Measurements from ENCODE around the gene GPR101. TPM values are rescaled to one million over a fixed set of nuclear protein-coding genes. Genes with fewer than 3 reads are reported as not detected.

Gene GPR101
- total RNA-seq, 2 experiments from 2014 or later = not detected

GRCh38 chrX:137062915-137063617, 29.3 kb upstream of the GPR101 start:
- H3K36me3 Mint-ChIP-seq (ENCODE audit: low read depth) = no peaks in the 10 kb centered on the region
- TF ChIP-seq, protein P1, sequence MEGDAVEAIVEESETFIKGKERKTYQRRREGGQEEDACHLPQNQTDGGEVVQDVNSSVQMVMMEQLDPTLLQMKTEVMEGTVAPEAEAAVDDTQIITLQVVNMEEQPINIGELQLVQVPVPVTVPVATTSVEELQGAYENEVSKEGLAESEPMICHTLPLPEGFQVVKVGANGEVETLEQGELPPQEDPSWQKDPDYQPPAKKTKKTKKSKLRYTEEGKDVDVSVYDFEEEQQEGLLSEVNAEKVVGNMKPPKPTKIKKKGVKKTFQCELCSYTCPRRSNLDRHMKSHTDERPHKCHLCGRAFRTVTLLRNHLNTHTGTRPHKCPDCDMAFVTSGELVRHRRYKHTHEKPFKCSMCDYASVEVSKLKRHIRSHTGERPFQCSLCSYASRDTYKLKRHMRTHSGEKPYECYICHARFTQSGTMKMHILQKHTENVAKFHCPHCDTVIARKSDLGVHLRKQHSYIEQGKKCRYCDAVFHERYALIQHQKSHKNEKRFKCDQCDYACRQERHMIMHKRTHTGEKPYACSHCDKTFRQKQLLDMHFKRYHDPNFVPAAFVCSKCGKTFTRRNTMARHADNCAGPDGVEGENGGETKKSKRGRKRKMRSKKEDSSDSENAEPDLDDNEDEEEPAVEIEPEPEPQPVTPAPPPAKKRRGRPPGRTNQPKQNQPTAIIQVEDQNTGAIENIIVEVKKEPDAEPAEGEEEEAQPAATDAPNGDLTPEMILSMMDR (IDR thresholded peaks at IDR 0.05) = no peak
- CTCF ChIA-PET = no interaction called here
- H3K27ac Mint-ChIP-seq = no peak overlapping the region
- no peak overlapping the region for H3K4me3 Mint-ChIP-seq
- POLR2A ChIA-PET = no interaction called here
- no peaks in the 10 kb centered on the region for H3K9me3 Mint-ChIP-seq
- H3K4me1 Mint-ChIP-seq (ENCODE audit: low read depth) = no peaks in the 10 kb centered on the region
- no peak for DNase-seq
- intact Hi-C loops (cut with micrococcal nuclease) = no loop called here
- H3K27me3 Mint-ChIP-seq = peaks cover 1% of the 10 kb centered on the region
- no peak for ATAC-seq

DNA sequence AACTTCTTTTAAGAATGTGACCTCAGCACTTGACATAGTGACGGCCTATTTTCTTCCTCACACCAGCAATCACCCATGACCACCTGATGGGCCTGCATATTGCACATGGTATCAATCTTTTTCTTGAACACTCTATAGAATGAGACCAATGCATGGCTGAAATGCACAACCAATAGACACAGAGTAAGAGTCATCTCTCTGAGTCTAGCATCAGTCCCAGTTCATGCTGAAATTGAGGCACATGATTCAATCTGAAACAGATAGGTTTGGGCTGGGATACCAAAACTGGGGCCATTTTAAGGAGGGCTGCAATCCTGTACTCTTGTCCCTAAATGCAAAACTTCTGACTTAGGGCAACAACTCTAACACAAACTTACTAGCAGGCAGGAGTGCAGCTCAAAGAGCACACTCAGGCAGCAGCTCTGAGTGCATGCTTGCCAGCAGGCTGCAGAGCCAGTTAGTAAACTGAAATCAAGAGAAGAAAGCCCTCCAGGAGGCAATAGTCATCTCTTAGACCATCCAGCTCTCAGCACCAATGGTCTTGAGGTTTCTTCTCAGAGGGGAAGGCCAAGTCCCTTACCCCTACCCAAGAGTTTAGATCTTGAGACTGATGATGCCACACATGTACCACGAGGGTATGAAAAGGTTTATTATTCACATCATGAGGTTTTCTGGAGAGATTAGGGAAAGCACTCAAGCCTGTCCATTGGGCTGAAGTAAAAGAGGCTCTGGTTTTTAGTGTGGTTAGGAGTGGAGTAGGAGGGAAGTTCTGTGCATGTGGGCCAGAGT, 24.7 kb upstream of the GPR101 start:
- ChIA-PET POLR2A (no interaction called here), CTCF (no interaction called here)
- no peaks in the 10 kb centered on the region for H3K4me1 Mint-ChIP-seq (ENCODE audit: low read depth)
- ATAC-seq (no peak), DNase-seq (no peak)
- no peaks in the 10 kb centered on the region for H3K36me3 Mint-ChIP-seq (ENCODE audit: low read depth)
- H3K9me3 Mint-ChIP-seq = no peaks in the 10 kb centered on the region
- no peak overlapping the region for H3K27ac Mint-ChIP-seq
- intact Hi-C loops (cut with micrococcal nuclease) = no loop called here
- TF ChIP-seq, protein P1 (IDR thresholded peaks at IDR 0.05) = no peak
- H3K4me3 Mint-ChIP-seq = no peak overlapping the region
- peaks cover 14% of the 10 kb centered on the region for H3K27me3 Mint-ChIP-seq

DNA sequence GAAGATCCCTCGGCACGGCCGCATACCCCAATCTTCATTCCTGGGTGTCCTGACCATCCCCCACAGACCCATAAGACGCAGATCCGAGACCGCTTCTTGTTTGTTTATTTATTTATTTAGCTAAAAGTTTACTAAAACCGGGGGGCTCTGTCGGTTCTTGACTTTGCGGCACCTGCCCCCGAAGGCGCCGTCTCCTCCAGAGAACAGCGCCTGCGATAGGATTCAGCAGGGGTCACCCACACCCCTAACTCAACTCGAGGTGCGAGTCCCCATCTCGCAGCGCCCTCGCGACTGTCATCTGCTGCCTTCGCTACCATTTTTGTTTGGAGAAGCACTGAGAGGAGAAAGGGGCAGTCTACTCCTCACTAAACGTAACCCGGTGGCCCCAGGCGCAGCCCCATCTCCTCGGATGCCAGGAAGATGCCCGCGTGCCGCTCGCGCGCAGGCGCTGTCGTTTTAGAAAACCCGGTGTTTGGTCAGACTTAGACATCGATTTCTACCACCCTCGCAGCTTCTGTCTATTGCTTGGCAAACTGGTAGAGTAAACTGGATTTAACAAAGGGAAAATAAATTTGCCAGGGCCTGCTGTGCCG, 18.9 kb upstream of the GPR101 start:
- TF ChIP-seq, protein P1 (IDR thresholded peaks at IDR 0.05) = no peak
- H3K36me3 Mint-ChIP-seq (ENCODE audit: low read depth) = no peaks in the 10 kb centered on the region
- intact Hi-C loops (cut with micrococcal nuclease) = loop anchor here (2.0 kb wide), 1 partner anchor 98 kb away; no protein-coding TSS in a partner anchor

DNA sequence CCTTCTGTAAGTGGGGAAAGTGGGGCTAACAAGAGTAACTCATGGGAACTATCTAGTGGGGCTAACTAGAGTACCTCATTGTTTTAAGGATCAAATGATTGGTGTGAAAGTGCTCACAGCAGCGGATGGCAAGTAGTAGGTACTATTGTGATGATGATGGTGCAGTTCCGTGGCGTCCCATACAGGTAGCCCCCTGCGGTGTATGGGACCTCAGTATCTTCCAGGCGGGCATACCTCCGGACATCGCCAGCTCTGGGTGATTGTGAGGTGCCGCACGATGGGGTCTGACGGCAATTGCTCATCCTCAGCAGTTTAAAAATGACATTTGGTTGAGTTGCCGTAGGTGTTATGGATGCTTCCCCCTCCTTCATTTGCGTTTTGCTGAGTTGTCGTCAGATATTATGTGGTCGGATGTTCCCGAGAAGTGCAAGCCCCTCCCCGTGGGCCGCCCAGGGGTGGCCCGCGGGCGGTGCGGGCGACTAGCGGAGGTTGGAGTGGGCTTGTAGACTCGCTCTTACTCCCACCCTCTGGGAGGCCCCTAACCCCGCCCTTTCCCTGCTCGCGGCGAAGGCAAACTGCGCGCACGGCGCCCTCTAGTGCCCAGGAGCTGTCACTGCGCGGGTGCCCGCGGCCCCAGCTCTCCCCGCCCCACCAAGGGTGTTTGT, 18.3 kb upstream of the GPR101 start:
- peaks cover 18% of the 10 kb centered on the region for H3K27me3 Mint-ChIP-seq
- no peaks in the 10 kb centered on the region for H3K9me3 Mint-ChIP-seq
- ChIA-PET POLR2A (interaction anchor here (1.1 kb wide), 1 partner anchor 172 kb away, joined by 4 read pairs; the partner anchor contains the start of gene RBMX), CTCF (interaction anchor here (0.6 to 2.1 kb wide), 14 partner anchors 9 to 266 kb away, joined by 3 to 10 read pairs (median 4); partner anchors contain the start of gene GPR101)
- peak overlapping the region; percentile 70 for H3K4me3 Mint-ChIP-seq
- H3K36me3 Mint-ChIP-seq (ENCODE audit: low read depth) = no peaks in the 10 kb centered on the region
- ATAC-seq = peak; percentile 95
- intact Hi-C loops (cut with micrococcal nuclease) = loop anchor here (2.0 kb wide), 1 partner anchor 97 kb away; no protein-coding TSS in a partner anchor
- H3K4me1 Mint-ChIP-seq (ENCODE audit: low read depth) = peaks cover 16% of the 10 kb centered on the region
- H3K27ac Mint-ChIP-seq = peak overlapping the region; percentile 69
- DNase-seq = peak; percentile 83
- TF ChIP-seq, protein P1 (IDR thresholded peaks at IDR 0.05) = peak; percentile 66

More for the DNA sequence above, 18.9 kb upstream of the GPR101 start:
- ChIA-PET CTCF (interaction anchor here (0.6 to 2.1 kb wide), 13 partner anchors 8 to 265 kb away, joined by 3 to 10 read pairs (median 5); partner anchors contain the start of gene GPR101), POLR2A (interaction anchor here (1.1 kb wide), 1 partner anchor 172 kb away, joined by 4 read pairs; the partner anchor contains the start of gene RBMX)
- H3K4me3 Mint-ChIP-seq = peak overlapping the region; percentile 70
- H3K9me3 Mint-ChIP-seq = no peaks in the 10 kb centered on the region
- peaks cover 18% of the 10 kb centered on the region for H3K27me3 Mint-ChIP-seq
- H3K27ac Mint-ChIP-seq = peak overlapping the region; percentile 69
- DNase-seq (peak; percentile 45), ATAC-seq (peak; percentile 24)
- H3K4me1 Mint-ChIP-seq (ENCODE audit: low read depth) = peaks cover 16% of the 10 kb centered on the region
